Activated naive CD4-positive, alpha-beta T cell (primary cell): Measurements from ENCODE around the gene CNKSR3.

Experiments
- DNase-seq, 4 experiments: peaks; one replicate each; lab custom pipeline; 2025; lab: John Stamatoyannopoulos, UW

CNKSR3 gene

DNA sequence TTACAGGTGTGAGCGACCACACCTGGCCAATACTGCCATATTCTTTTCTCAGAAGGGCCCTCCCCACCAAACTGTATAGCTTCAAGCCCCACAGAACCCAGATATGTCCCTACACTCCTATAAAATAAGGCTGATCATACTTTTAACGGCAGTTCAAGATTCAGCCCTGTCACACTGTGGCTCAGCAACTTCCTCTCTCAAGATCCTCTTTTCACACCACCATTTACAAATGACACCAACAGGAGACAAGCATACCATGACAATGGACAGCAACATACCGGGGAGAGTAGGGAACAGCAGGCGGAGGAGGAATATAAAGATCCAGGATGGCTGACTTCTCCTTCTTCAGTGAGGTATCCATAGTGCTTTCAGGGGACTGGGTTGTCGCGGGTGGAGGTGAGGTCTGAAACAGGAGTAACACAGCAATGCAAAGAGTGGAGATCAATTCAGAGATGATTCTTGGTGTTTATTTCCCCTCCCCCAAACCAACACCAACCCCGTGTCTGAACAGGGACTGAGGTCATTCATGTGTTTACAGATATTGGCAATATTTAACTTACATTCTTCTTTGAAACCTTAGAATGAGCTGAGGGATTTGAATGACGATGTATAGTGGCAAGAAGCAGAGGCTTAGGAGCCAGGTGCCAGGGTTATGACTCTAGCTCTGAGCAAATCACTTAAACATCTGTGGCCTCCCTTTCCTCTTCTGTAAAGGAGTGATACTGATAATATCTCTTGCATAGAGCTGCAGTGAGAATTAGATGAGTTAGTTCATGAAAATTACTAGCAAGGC lies 96.3 kb downstream of the CNKSR3 start:
- DNase-seq: no peak

DNA sequence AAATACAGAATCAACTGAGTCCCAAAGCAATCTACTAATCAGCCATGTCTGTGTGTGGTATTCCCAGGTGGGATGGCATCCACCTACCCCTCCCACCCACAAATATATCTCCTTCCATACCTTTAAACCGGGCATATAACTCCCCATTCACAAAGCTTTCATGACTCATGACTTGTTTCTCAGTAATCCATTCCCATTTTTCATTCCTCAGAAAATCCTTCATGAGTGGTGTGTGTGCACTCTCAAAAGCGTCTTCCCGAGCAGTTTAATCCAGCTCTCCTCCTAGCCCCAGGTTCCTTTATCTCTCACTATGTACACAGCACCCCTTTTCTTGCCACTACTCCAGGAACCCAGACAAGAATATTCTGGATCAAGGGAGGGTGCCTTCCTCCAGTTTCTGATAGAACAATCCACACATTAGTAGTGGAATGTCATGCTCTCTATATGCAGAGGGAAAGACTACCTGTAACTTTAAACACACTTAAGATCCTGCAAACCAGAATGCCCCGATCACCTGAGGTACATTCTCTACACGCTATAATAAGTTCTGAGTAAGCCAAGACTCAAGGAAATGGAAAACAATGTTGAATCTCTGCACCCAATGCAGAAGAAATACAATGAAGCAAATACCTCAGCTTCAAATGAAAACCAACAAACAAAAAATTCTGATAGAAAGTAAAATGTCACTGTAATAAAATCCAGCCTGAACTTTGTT lies 98.2 kb downstream of the CNKSR3 start:
- no peak for DNase-seq

DNA sequence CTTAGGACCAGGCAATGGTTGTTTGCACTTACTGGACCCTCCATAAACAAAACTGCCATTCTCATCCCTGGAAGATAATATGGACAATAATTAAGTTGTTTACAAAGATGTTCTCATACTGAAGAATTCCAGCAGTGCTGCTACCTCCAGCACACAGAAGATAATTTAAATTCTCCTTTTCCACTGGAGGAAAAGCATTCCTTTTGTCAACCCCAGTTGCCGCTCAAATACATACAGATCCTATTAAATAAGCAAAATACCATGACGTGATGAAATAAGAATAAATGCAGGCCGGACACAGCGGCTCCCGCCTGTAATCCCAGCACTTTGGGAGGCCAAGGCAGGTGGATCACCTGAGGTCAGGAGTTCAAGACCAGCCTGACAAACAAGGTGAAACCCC lies 99.4 kb downstream of the CNKSR3 start:
- DNase-seq: no peak

DNA sequence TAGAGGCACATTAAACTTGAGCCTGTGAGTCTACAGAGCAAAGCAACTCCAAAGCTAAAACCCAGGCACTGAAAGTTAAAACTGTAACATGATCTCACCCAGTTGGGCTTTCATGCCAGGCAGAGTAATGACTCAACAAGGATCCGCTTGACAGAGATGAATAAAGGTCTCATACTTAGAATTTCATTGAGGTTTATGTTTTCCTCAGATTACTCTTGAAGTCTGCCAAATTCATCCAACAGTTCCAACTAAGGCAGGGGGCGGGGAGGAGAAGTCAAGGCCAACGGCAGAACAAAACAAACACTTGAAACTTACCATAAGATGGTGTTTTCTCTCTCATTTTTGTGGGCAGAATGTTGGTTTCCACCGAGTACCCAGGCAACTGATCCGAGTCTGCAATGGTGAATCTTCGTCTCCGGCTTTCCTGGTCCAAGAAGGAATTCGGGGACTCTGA lies 99.8 kb downstream of the CNKSR3 start:
- DNase-seq: no peak

DNA sequence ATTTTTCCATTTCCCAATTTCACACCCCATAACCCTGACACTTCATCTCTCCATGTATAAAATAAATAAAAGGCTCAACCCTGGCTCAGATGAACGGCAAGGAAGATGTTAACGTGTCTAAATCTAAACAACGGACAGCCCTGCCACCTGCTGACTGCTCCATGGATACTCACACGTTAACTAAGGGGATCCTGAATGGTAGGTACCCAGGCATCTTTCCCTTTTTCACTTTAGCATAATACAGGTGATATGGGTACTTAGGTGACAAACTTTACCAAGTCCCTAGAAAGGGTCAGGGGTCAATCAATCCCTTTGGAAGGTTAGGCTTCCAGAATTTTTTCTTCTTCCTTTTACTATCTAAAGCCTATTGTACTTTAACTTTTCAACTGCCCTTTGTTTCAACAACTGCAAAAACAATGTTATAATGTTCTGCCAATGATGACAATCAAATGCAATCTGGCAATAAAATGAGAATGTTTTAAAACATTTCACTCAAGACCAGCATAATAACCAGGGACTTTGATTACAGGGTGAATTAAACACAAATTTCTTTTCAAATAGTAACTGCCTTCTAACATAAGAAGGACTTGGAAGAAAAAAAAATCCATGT lies 101.5 kb downstream of the CNKSR3 start:
- no peak for DNase-seq

DNA sequence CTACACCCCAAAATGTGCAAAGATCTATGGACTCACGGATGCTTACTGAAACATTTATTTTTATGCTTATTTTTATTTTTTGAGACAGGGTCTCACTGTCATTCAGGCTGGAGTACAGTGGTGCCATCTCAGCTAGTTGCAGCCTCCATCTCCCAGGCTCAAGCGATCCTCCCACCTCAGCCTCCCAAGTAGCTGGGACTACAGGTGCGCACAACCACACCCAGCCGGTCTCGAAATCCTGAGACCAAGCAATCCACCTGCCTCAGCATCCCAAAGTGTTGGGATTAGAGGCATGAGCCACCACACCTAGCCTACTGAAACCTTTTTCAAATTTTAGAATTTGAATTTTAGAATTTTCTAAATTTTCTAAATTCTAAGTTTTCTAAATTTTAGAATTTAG lies 103.0 kb downstream of the CNKSR3 start:
- DNase-seq: no peak

DNA sequence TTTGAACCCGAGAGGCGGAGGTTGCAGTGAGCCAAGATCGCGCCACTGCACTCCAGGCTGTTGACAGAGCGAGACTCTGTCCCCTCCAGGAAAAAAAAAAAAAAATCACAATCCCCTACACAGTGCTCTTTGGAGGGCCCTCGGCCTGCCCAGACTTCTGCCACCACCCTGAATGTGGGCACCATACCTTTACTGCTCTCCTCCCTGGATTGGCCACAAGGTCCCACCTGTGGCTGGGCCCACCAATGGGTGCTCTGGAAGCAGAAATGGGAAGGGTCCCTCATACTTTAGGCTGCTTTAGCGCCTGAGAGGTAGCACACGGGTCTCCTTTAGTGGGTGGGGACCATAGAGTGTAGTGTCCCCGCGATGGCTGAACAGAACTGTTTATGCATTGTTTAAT lies 103.6 kb downstream of the CNKSR3 start:
- DNase-seq: no peak

DNA sequence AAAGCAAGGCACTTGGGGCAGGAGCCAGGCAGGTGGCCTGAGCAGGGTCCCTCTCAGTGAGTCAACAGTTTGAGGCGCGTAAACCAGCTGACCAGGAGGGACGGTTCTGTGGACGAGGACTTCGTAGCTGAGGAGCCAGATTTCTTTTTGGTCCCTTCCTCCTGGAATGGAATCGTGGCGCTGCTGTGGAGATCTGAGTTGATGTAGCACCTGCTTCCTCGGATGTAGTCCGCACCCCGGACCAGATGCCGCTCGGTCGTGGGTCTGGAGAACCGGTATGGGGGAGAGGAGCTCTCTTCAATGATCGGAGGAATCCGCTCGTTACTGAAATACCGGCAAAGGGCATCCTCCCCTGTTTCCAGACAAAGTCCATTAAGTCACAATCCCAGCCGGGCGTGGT lies 104.2 kb downstream of the CNKSR3 start:
- DNase-seq: no peak

DNA sequence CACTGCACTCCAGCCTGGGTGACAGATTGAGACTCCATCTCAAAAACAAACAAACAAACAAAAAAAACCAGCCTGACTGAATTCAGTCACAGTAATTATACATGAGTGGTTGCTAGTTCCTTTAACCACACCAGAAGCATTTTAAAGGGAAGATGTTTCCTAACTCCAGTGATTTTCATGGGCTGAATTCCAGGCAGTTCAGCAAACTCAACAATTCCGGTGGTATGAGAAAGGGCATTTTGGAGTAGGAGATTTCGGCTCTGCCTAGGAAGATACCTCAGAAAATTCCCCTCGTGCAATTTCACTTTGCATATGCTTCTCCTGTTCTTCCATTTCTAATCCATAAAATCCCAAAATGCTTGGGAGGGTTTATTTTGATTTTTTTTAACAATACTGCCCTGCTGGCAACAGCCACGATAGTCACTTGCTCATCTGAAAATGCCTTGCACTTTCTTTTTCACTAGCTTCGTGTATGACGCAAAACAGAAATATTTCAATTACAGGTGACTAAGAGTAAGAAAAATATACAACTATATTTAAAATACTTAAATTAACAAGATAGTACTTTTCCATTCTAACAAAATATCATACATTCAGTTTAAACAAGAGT lies 105.6 kb downstream of the CNKSR3 start:
- DNase-seq: no peak

DNA sequence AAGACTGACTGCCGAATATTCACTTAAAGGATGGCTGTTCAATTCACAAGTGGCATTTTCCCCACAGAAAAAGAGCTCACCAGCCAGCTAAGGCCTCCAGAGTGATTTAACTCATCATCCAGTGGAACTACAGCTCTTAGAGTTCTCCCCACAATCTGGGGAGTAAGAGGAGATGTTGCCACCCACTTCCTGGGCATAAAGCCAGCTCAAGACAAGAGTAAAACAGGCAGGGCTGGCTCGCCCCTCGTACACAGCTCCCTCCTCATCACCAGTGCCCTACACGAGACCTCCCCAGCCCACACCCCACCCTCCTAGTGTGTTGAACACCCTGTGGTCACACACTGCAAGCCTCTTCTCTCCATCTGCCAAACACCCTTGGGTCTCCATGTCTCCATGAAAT lies 106.7 kb downstream of the CNKSR3 start:
- DNase-seq: no peak

DNA sequence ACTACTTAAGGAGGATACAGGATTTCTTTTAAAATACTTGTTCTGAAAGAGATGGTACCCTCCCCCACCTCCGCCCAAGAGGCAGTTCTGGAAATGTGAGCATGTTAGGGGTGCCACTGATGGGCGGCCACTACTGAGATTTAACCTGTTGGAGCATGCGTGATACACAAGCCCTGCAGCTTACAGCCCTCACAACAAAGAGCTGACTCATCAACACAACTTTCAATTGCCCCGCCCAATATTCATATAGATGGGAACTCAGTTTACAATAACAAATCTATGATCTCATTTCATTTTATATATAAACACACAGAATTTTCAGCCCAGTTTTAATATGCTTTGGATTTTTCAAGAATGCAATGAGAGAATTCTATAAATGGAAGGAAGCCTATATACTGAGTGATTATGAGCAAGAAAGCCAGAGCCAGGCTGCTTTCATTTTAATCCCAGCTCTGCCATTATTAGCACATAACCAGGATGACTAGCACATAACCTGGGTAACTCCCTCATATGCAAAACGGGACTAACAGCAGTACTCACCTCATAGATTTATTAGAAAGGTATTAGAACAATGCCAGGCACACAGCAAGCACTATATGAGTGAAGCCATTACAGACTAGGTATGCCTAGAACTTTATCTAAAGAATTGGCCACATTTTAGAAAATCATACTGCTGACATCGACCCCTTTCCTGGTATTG lies 108.3 kb downstream of the CNKSR3 start:
- no peak for DNase-seq

DNA sequence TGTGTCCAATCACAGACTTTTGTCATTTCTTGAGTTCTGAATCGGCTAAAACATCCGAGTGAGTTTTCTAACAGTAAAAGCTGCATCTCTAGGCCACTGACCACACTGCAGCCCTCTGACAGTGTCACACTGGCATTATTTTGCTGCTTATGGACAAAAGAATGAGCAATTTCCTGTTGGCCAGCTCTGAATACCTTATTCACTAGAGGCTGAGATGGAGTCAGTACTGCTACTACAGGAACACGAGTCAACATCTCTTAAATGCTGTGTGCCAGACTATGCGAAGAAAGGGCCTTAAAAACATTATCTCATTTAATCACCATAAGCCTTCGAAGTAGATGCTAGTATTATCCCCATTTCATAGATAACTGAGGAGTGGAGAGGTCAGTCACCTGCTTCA lies 111.4 kb downstream of the CNKSR3 start:
- no peak for DNase-seq

DNA sequence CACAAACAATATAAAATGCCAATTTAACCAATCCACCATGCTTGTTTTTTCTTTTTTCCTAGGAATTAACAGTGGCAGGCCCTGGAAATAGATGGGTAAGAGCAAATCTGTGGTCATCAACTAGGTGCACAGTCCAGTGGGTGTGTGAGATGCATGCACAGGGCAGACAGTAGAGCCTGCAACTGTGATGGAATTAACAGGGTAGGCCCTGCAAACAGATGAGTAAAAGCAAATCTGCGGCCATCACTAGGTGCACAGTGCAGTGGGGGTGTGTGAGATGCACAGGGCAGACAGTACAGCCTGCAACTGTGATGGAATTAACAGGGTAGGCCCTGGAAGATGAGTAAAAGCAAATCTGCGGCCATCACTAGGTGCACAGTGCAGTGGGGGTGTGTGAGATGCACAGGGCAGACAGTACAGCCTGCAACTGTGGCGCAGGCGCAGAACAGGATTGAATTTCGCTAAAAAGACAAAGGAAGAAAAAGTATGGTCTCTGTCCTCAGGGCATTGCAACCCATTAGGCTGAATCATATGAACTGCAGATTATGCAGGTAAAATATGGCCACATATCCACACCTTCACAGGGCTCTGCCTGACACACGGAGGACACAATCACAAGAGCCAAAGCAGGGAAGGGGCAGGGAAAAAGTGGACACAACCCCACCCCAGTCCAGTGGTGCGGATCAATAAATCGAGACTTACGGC lies 112.8 kb downstream of the CNKSR3 start:
- DNase-seq: no peak

DNA sequence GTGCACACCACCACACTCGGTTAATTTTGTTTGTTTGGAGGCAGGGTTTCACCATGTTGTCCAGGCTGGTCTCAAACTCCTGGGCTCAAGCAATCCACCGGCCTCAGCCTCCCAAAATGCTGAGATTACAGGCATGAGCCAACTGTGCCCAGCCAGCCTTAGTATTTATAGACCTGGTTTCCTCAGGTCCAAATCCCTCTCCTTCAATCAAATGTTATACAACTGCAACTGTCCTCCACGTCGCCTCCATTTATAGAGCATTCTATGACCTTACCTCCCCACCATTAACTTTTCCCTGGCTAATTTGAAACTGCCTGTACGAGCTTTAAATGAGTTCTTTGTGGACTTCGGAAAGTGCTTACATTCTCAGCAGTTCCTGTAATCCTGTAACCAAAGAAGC lies 114.6 kb downstream of the CNKSR3 start:
- no peak for DNase-seq

DNA sequence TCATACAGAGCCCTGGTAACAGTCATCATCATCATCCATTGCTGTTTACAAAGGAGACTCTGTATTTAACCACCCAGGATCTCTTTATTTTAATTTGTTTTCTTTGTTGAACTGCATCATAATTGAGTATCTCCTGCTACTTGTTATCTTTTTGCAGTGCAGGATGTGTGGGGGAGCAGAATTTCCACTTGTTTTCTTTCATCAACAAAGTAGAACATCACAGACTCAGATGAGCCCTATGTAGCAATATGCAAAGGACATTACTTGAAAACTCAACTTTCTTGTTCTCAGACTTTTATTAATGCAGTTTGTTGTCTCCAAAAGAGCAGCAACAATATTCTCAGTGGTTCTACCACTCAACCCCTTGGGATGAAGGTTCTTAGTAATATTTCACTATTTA lies 115.2 kb downstream of the CNKSR3 start:
- no peak for DNase-seq

DNA sequence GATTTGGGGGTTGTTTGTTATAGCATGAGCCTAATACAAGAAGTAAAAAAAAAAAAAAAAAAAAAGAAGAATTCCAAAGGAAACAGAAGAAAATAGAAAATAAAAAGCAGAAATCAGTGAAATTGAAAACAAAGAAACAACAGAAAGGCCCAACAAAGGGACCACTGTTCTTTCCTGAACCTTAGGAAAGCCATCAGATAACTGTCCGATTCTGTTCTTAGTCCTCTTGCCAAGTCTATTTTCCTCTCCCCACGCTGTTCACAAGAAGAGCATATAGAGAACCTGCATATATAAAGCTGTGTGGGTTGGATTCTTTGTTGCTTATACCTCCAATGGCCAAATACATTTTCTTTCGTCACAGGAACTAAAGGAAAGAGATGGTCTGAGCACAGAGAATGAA lies 115.9 kb downstream of the CNKSR3 start:
- DNase-seq: no peak

DNA sequence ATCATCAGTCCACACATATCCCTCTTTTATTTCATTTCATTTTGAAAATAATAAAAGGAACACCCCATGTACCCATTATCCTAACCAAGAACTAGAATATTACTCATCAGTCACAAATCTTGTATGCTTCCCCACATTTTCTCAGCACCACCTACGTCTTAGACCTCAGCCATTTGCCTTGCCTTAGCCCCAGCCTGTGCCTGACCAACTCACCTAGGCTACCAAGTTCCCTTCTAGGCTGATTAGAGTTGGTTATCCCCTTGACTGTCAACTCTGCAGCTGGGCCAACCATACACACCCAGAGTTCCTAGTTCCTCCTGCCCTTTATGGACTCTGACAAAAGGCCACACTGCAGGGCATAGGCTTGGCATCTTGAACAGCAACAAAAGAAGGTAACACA lies 120.5 kb downstream of the CNKSR3 start:
- no peak for DNase-seq

DNA sequence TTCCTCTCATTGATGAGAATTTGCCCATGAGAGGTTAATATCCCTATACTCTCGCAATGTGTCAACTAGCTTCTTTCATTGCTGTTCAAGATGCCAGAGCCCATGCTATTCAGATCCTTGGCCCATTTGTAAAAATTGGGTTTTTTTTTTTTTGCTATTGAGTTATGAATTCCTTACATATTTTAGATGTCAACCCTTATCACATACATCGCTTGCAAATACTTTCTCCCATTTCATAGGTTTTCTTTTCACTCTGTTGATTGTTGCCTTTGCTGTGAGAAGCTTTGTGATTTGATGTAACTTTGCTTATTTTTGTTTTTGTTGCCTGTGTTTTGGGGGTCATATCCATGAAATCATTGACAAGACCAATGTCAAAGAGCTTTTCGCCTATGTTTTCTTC lies 121.7 kb downstream of the CNKSR3 start:
- no peak for DNase-seq

DNA sequence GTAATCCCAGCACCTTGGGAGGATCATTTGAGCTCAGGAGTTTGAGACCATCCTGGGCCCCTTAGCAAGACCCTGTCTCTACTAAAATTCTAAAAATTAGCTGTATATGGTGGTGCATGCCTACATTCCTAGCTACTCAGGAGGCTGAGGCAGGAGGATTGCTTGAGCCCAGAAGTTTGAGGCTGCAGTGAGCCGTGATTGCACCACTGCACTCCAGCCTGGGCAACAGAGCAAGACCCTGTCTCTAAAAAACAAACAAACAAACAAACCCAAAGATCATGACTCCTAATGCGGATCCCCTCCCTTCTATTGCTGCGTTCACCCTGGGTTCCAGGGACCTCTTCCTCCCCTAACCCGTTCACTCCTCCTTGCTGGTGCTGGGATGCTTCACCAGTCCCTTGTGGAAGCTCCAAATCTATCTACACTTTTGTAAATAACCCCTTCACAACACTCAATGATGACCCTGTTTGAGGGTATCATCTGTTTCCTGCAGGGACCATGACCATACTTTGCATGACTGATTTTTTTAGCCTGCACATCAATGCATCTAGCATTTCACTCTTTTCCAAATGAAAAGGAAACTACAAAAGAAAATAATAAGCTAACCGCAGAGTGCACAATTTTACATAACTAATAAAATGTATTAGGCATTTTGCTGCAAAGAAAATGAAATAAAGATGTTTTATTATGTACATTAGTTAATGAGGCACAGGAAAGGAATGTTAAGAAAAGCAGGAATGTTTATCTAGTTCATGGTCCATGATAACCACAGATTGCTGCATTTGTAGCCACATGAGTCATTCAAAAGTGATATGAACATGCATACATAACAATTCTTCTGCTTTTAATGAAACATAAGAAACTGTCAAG lies 123.4 kb downstream of the CNKSR3 start:
- DNase-seq: no peak

DNA sequence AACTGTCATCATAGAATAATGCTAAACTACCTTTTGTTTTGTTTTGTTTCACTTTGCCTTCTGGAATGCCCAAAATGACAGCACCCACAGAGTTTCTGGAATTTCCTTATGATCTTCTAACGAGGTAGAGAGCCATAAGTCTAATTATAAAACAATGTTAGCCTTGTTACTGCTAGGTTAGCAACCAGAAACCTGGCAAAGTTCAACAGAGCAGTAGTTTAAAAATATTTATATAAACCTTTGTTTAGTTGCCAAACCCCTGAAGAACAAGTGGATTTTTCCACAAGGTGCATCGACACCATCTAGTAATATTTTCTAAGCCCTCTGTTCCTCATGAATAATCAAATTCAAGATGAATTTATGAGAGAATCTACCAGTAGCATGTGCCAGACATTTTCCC lies 126.3 kb downstream of the CNKSR3 start:
- DNase-seq: no peak

DNA sequence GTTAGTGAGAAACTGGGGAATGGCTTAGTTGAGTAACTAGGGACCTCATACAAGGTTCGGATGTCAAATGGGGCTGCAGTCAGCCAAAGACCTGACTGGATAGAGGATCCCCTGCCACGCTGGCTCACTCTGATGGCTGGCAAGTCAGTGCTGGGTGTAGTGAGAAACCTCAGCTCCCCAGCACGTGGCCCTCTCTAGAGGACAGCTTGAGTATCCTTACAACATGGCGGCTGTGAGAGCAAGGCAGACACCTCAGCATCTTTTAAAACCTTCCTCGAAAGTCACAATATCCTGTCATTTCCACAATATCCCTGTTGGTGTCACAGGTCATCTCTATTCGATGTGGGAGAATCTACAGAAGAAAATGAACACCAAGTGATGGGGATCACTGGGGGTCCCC lies 127.2 kb downstream of the CNKSR3 start:
- DNase-seq: no peak
